GM21381 (cell line): ENCODE results near the gene TNXB.
"Not testable (repeated sequence)": the region's sequence is repeated elsewhere in the genome, so short reads cannot be mapped to it uniquely, and the experiment has no call there.

Experiments used
- ATAC-seq: cut with Tn5 transposase; IDR thresholded peaks from one replicate; pipeline ENCODE4 v1.9.1; 2021; ENCODE audit warnings: mild to moderate bottlenecking, moderate library complexity; ENCODE audit not compliant: unreplicated experiment

TNXB gene

GRCh38 chr6:32113386-32114352 lies 4.5 kb upstream of the TNXB start:
- ATAC-seq = no peak

- no peak for ATAC-seq
Measured at GRCh38 chr6:32112431-32112980, 3.4 kb upstream of the TNXB start.

GRCh38 chr6:32111424-32112066 lies 2.4 kb upstream of the TNXB start:
- ATAC-seq = no peak

GRCh38 chr6:32110632-32111031 lies 1.5 kb upstream of the TNXB start:
- ATAC-seq = no peak

GRCh38 chr6:32109765-32110160 lies 625 bp upstream of the TNXB start:
- no peak for ATAC-seq

- ATAC-seq = no peak
Measured at GRCh38 chr6:32108727-32109113, 418 bp downstream of the TNXB start.

- ATAC-seq = no peak
Measured at GRCh38 chr6:32108094-32108627, 977 bp downstream of the TNXB start.

GRCh38 chr6:32107406-32107805 lies 1.7 kb downstream of the TNXB start:
- no peak for ATAC-seq

GRCh38 chr6:32105433-32105832 lies 3.7 kb downstream of the TNXB start:
- no peak for ATAC-seq

- no peak for ATAC-seq
Measured at GRCh38 chr6:32102255-32102654, 6.9 kb downstream of the TNXB start.

- not testable (repeated sequence) for ATAC-seq
Measured at GRCh38 chr6:32100251-32100650, 8.9 kb downstream of the TNXB start.

GRCh38 chr6:32097364-32097763 lies 11.8 kb downstream of the TNXB start:
- ATAC-seq = no peak

- ATAC-seq = no peak
Measured at GRCh38 chr6:32096394-32097258, 12.5 kb downstream of the TNXB start.

GRCh38 chr6:32096087-32096393 lies 13.1 kb downstream of the TNXB start:
- no peak for ATAC-seq

GRCh38 chr6:32095338-32096086 lies 13.6 kb downstream of the TNXB start:
- ATAC-seq = no peak

- no peak for ATAC-seq
Measured at GRCh38 chr6:32092760-32093497, 16.2 kb downstream of the TNXB start.

- ATAC-seq = no peak
Measured at GRCh38 chr6:32089082-32089828, 19.9 kb downstream of the TNXB start.

GRCh38 chr6:32088487-32089049 lies 20.6 kb downstream of the TNXB start:
- no peak for ATAC-seq
